ENCODE data around the gene XIRP2.

Gene XIRP2

GRCh38 chr2:166888180-166888579 is at the start of gene XIRP2:
XIRP2 (plus strand) TSS chr2:166888480; CDS start chr2:166903483, 15,003 bp downstream.
- no peak for TF ChIP-seq CTCF (IDR thresholded peaks at IDR 0.05; ENCODE audit: low read depth, low read length)
- TF ChIP-seq EZH2phosphoT487 (IDR thresholded peaks at IDR 0.05; ENCODE audit: low read depth) = no peak
- H3K27me3 ChIP-seq (ENCODE audit: low read depth, low read length) = no peaks in the 10 kb centered on the region
- no peaks in the 10 kb centered on the region for H3K36me3 ChIP-seq (replicated peaks; ENCODE audit: low read depth, low read length)
- H3K4me1 ChIP-seq (ENCODE audit: low read length) = no peaks in the 10 kb centered on the region
- H3K4me2 ChIP-seq (ENCODE audit: low read length) = no peak within 1 kb of the TSS
- no peaks in the 10 kb centered on the region for H3K79me2 ChIP-seq (ENCODE audit: low read length)
- H3K9ac ChIP-seq (ENCODE audit: low read length) = no peak within 1 kb of the TSS
- H3K9me3 ChIP-seq (ENCODE audit: insufficient read depth, low read length) = no peaks in the 10 kb centered on the region
- H3K4me3 ChIP-seq (ENCODE audit: low read length) = no peak within 1 kb of the TSS
- H3K27ac ChIP-seq (ENCODE audit: low read length) = no peak within 1 kb of the TSS
- no peaks in the 10 kb centered on the region for H4K20me1 ChIP-seq (ENCODE audit: insufficient read depth, low read length)
- H2AFZ ChIP-seq (ENCODE audit: low read depth, low read length) = no peak within 1 kb of the TSS

GRCh38 chr2:166841152-166841551 is 47.1 kb upstream of the XIRP2 start:
- Histone ChIP-seq H3K36me3 (replicated peaks; ENCODE audit: low read depth, low read length) (no peaks in the 10 kb centered on the region), H3K79me2 (ENCODE audit: low read length) (no peaks in the 10 kb centered on the region), H3K27me3 (ENCODE audit: low read depth, low read length) (no peaks in the 10 kb centered on the region), H3K4me2 (ENCODE audit: low read length) (no peak overlapping the region), H3K9me3 (ENCODE audit: insufficient read depth, low read length) (no peaks in the 10 kb centered on the region), H2AFZ (ENCODE audit: low read depth, low read length) (no peak overlapping the region), H3K4me1 (ENCODE audit: low read length) (no peaks in the 10 kb centered on the region), H4K20me1 (ENCODE audit: insufficient read depth, low read length) (no peaks in the 10 kb centered on the region), H3K4me3 (ENCODE audit: low read length) (no peak overlapping the region), H3K9ac (ENCODE audit: low read length) (no peak overlapping the region), H3K27ac (ENCODE audit: low read length) (no peak overlapping the region)
- TF ChIP-seq EZH2phosphoT487 (IDR thresholded peaks at IDR 0.05; ENCODE audit: low read depth) (no peak), CTCF (IDR thresholded peaks at IDR 0.05; ENCODE audit: low read depth, low read length) (no peak)

GRCh38 chr2:166841679-166842078 is 46.6 kb upstream of the XIRP2 start:
- no peak overlapping the region for H3K27ac ChIP-seq (ENCODE audit: low read length)
- H3K36me3 ChIP-seq (replicated peaks; ENCODE audit: low read depth, low read length) = no peaks in the 10 kb centered on the region
- no peaks in the 10 kb centered on the region for H3K27me3 ChIP-seq (ENCODE audit: low read depth, low read length)
- H3K79me2 ChIP-seq (ENCODE audit: low read length) = no peaks in the 10 kb centered on the region
- no peak overlapping the region for H3K4me3 ChIP-seq (ENCODE audit: low read length)
- no peaks in the 10 kb centered on the region for H4K20me1 ChIP-seq (ENCODE audit: insufficient read depth, low read length)
- H3K9me3 ChIP-seq (ENCODE audit: insufficient read depth, low read length) = no peaks in the 10 kb centered on the region
- no peak overlapping the region for H3K4me2 ChIP-seq (ENCODE audit: low read length)
- H3K9ac ChIP-seq (ENCODE audit: low read length) = no peak overlapping the region
- H3K4me1 ChIP-seq (ENCODE audit: low read length) = no peaks in the 10 kb centered on the region
- TF ChIP-seq EZH2phosphoT487 (IDR thresholded peaks at IDR 0.05; ENCODE audit: low read depth) (no peak), CTCF (IDR thresholded peaks at IDR 0.05; ENCODE audit: low read depth, low read length) (no peak)
- no peak overlapping the region for H2AFZ ChIP-seq (ENCODE audit: low read depth, low read length)

GRCh38 chr2:166844111-166844510 is 44.2 kb upstream of the XIRP2 start:
- no peak overlapping the region for H3K4me2 ChIP-seq (ENCODE audit: low read length)

More at GRCh38 chr2:166844111-166844510, 44.2 kb upstream of the XIRP2 start:
- no peaks in the 10 kb centered on the region for H3K79me2 ChIP-seq (ENCODE audit: low read length)
- H3K36me3 ChIP-seq (replicated peaks; ENCODE audit: low read depth, low read length) = no peaks in the 10 kb centered on the region
- no peaks in the 10 kb centered on the region for H3K9me3 ChIP-seq (ENCODE audit: insufficient read depth, low read length)
- TF ChIP-seq EZH2phosphoT487 (IDR thresholded peaks at IDR 0.05; ENCODE audit: low read depth) (no peak), CTCF (IDR thresholded peaks at IDR 0.05; ENCODE audit: low read depth, low read length) (no peak)
- no peaks in the 10 kb centered on the region for H3K27me3 ChIP-seq (ENCODE audit: low read depth, low read length)
- H2AFZ ChIP-seq (ENCODE audit: low read depth, low read length) = no peak overlapping the region
- H3K27ac ChIP-seq (ENCODE audit: low read length) = no peak overlapping the region
- H3K4me3 ChIP-seq (ENCODE audit: low read length) = no peak overlapping the region
- no peaks in the 10 kb centered on the region for H3K4me1 ChIP-seq (ENCODE audit: low read length)
- no peaks in the 10 kb centered on the region for H4K20me1 ChIP-seq (ENCODE audit: insufficient read depth, low read length)
- no peak overlapping the region for H3K9ac ChIP-seq (ENCODE audit: low read length)
